NCI-H460 (cell line): ENCODE data around the gene INPP5K. TPM values are rescaled to one million over a fixed set of nuclear protein-coding genes. Genes with fewer than 3 reads are reported as not detected.
A peak's percentile ranks its signal among the peaks of the same experiment; 100 is the strongest.
"Not testable (repeated sequence)": the region's sequence is repeated elsewhere in the genome, so short reads cannot be mapped to it uniquely, and the experiment has no call there.

Source experiments
- DNase-seq: peaks from one replicate; pipeline ENCODE4 v3.0.0-alpha.2; 2016; ENCODE audit warnings: low read depth; ENCODE audit errors: extremely low read depth
- total RNA-seq: library from RNA; depleted of rRNA; stranded (reverse); fragments of >200 nt; shearing (Covaris generic); gene quantifications from 2 replicates; pipeline ENCODE4 v1.2.3, GENCODE V29; 2014

INPP5K gene
- total RNA-seq, 1 experiment from 2014 or later, result 20.0 TPM

GRCh38 chr17:1551741-1552140, 35.3 kb upstream of the INPP5K start:
- DNase-seq, result no peak

GRCh38 chr17:1548032-1548431, 31.6 kb upstream of the INPP5K start:
- DNase-seq, result no peak

- no peak for DNase-seq
Measured at GRCh38 chr17:1546292-1546922, 30.0 kb upstream of the INPP5K start.

- no peak for DNase-seq
Measured at GRCh38 chr17:1545618-1546017, 29.2 kb upstream of the INPP5K start.

- no peak for DNase-seq
Measured at GRCh38 chr17:1542316-1542715, 25.9 kb upstream of the INPP5K start.

DNA sequence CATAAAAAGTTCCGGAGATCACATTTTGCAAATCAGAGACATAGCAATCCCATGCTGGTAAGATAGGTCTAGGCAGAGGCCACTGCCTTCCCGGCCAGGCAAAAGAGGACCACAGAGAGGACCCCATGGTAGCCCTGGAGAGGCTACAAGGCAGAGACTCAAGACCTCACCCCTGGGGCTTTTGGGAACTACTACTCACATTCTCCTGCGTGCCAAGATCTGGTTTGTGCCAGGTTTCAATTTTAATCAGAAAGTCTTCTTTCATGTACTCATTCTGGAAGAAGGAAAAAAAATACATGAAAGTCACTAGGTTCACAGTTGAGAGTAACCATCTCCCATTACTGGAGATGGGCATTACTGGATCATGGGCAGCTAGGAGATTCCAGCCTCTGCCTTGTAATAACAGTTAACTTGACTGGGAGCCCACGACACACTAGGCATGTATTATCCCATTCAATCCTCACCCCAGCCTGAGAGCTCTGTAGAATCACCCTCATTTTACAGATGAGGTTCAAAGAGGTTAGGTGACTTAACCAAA, 25.0 kb upstream of the INPP5K start:
- DNase-seq, result no peak

DNA sequence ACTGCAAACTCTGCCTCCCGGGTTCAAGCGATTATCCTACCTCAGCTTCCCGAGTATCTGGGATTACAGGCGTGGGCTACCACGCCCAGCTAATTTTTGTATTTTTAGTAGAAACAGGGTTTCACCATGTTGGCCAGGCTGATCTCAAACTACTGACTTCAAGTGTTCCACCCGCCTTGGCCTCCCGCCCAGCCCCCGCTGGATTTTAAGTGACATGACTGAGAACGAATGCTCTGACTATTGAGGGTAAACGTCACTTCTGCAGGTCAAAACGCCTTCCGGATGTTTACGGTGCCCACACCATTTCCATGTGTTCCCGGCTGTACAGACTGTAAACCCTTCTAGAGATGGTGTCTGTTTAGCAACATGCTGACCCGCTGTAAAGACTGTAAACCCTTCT, 23.4 kb upstream of the INPP5K start:
- DNase-seq, result no peak

DNA sequence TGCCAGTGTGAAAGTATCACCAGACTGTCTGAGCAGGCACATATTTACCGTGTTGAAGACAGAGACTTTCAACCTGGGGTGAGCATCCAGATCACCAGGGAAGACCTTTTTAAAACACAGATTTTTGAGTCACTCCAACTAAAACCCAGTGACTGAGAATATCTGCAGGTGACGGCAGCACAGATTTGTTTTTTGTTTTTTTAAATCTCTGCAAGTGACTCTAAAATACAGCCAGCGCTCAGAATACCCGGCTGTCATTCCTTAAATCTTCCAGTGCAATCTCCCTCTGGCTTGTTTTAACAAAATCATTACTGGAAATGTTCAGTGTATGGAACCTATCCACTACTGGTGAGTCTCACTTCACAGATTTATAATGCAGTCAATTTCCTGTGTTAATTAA, 19.3 kb upstream of the INPP5K start:
- DNase-seq, result no peak

GRCh38 chr17:1533661-1534325, 17.4 kb upstream of the INPP5K start:
- no peak for DNase-seq

DNA sequence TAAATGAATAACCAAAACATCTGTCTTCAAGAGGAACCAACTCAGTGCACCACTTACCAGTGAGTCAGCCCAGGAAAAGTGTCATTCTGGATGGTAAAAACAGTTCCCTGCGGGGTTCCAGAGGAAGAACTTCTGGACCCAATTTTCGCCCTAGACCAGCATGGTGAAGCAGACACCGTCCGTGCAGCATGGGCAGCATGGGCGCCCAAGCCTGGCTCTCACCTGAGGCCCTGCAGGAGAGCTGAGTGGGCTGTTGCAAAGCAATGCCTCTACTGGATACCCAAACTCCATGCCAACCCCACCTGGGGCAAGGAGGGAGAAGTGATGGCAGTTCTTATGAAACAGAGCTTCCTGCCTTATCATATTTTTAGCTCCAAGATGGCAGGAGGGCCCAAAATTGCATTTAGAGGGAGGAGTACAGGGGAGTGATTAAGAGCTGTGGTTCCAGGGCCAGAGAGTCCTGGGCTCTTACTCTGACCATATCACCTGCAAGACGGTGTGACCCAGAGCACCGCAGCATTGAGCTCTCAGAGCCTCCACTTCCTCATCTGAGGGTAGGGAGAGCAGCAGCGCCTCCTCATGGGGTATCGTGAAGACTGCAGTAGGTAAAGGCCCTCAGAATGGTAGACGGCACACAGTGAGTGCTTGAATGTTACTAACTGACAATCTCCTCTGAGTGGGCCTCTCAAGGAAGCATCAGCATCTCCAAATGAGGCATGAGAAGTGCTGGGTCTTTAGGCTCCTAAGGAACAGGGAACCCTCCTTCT, 16.6 kb upstream of the INPP5K start:
- no peak for DNase-seq

DNA sequence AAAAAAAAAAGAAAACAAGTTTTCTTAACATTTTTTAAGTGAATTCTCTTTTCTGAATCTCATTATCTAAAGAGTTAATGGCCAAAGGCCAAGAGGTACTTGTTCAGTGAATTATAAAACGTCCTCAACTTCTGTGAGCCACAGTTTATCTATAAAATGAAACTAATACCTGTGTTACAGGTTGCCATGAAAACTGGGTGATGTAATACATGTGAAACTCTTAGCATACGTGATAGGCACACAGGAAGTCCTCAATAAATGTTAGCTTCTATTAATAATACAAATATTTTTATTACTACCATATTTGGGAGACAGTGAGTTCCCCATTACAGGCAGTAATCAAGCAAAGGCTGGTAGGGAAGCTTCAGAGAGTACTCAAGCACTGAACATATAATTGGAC, 13.5 kb upstream of the INPP5K start:
- DNase-seq, result no peak

DNA sequence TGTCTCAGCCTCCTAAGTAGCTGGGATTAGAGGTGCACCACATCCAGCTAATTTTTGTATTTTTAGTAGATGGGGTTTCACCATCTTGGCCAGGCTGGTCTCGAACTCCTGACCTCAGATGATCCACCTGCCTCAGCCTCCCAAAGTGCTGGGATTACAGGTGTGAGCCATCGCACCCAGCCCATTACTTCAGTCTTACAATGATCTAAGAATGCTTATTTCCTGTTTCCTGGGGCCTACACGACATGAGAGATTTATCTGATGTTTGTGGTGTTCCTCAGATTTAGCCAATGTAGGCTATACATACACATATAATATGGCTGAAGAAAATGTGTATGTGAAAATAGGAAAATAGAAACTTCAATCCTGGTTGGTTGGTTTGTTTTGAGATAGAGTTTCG, 10.5 kb upstream of the INPP5K start:
- not testable (repeated sequence) for DNase-seq

- no peak for DNase-seq
Measured at GRCh38 chr17:1522626-1523025, 6.2 kb upstream of the INPP5K start.

- no peak for DNase-seq
Measured at GRCh38 chr17:1521086-1521640, 4.8 kb upstream of the INPP5K start.

- DNase-seq, result no peak
Measured at GRCh38 chr17:1519678-1520077, 3.3 kb upstream of the INPP5K start.

GRCh38 chr17:1518410-1518809, 2.0 kb upstream of the INPP5K start:
- no peak for DNase-seq

DNA sequence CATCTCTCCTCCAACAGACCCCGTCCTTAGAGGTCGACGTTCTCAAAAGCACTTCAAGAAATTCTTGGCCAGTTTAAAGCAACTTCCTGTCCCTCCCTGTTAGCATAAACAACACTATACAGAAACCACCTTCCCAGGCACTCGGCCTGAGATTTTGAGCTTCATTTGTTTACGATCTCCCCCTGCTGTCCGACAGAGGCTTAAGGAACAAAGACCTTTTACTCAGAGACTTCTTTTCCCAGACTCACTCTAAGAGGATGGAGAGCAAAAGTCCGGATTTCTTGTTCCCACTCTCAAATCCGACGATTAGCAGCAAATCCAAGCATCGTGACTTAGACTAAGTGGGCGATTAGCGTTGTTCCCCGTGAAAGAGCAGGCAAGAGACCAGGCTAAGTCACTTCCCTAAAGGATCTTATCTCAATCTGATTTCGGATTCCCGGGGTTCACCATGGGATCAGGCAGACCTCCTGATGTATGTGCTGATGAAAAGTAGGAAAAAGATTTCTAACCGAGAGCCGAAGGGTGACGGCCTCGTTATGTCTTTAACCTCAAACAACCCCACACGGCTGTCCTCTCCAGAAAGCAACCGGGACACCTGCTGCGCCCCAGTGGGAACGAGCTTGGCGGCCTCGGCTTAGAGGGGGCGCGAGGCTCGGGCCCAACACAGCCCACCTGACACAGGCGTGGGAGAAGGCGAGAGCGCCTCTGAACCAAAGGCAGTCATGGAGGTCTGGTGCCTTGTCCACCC, 598 bp downstream of the INPP5K start:
- peak; percentile 75 for DNase-seq

- DNase-seq, result no peak
Measured at GRCh38 chr17:1512351-1512750, 4.1 kb downstream of the INPP5K start.

GRCh38 chr17:1511756-1512321, 4.6 kb downstream of the INPP5K start:
- no peak for DNase-seq

GRCh38 chr17:1511290-1511689, 5.1 kb downstream of the INPP5K start:
- no peak for DNase-seq
